Cardiac muscle cell (in vitro differentiated cells and primary cell): ENCODE data around the gene LPP. TPM values are rescaled to one million over a fixed set of nuclear protein-coding genes. Genes with fewer than 3 reads are reported as not detected.

ENCODE experiments used
- DNase-seq, 2 donors: peaks; one replicate each; pipeline versions ENCODE4 v3.0.0 to v3.0.0-alpha.2; 2010 to 2017; ENCODE audit warnings: low read depth in 1 of 2, low spot score in 1 of 2
- H3K27ac ChIP-seq: fragments of 200-600 bp; sonication (generic); 2 replicates; pipeline ENCODE4 v1.5.1; 2016
- H3K27me3 ChIP-seq: fragments of 200-600 bp; sonication (generic); 2 replicates; pipeline ENCODE4 v1.6.0; 2016; ENCODE audit warnings: control low read depth
- H3K36me3 ChIP-seq: fragments of 200-600 bp; sonication (generic); 2 replicates; pipeline ENCODE4 v1.5.1; 2016; ENCODE audit warnings: control low read depth
- H3K4me1 ChIP-seq: fragments of 200-600 bp; sonication (generic); 2 replicates; pipeline ENCODE4 v1.8.1; 2017; ENCODE audit warnings: low read depth, mild to moderate bottlenecking, mixed run types
- H3K4me3 ChIP-seq: fragments of 200-600 bp; sonication (generic); 2 replicates; pipeline ENCODE4 v1.5.1; 2016; ENCODE audit warnings: mild to moderate bottlenecking
- H3K9me3 ChIP-seq: fragments of 200-600 bp; sonication (generic); 2 replicates; pipeline ENCODE4 v1.5.1; 2017; ENCODE audit warnings: low read depth, mild to moderate bottlenecking, control low read depth
- polyA plus RNA-seq: library from polyadenylated mRNA; unstranded; fragments of >200 nt; fragmentation: Nextera tagmentation; extraction: Ambion mirVana; gene quantifications from 2 replicates; pipeline ENCODE4 v1.2.1, GENCODE V29; 2016
- total RNA-seq: library from RNA; depleted of rRNA; stranded (reverse); fragments of >200 nt; gene quantifications from 2 replicates; pipeline ENCODE4 v1.2.3, GENCODE V29; 2016
- TF ChIP-seq, protein P1 (sequence below): IDR thresholded peaks from 2 replicates; pipeline ENCODE4 v1.5.1; 2012; ENCODE audit warnings: low read depth, mild to moderate bottlenecking, low read length

Gene LPP
- total and polyA plus RNA-seq, 2 experiments from 2014 or later, result 21.4 to 45.2 TPM

DNA sequence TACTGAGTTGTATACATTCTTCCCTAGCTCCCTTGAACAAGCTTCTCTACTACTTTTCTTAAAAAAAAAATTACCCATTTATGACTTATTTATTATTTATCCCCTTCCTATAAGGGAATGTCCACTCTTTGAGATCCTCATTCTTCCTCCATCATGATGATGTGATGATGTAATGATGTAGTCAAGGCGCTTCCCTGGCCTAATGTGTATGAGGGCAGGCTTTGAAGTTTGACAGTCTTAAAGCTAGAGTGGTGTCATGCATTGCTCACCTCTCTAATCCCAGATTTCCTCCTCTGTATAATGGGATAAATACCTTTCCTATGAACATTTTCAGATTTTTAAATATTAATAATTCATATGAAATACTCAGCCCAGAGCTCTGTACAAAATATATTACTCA is 531.8 kb downstream of the LPP start:
- Histone ChIP-seq H3K4me1 (peaks cover 14% of the 10 kb centered on the region), H3K27ac (no peak overlapping the region), H3K4me3 (no peak overlapping the region), H3K27me3 (no peaks in the 10 kb centered on the region), H3K36me3 (no peaks in the 10 kb centered on the region), H3K9me3 (no peaks in the 10 kb centered on the region)
- TF ChIP-seq, protein P1, sequence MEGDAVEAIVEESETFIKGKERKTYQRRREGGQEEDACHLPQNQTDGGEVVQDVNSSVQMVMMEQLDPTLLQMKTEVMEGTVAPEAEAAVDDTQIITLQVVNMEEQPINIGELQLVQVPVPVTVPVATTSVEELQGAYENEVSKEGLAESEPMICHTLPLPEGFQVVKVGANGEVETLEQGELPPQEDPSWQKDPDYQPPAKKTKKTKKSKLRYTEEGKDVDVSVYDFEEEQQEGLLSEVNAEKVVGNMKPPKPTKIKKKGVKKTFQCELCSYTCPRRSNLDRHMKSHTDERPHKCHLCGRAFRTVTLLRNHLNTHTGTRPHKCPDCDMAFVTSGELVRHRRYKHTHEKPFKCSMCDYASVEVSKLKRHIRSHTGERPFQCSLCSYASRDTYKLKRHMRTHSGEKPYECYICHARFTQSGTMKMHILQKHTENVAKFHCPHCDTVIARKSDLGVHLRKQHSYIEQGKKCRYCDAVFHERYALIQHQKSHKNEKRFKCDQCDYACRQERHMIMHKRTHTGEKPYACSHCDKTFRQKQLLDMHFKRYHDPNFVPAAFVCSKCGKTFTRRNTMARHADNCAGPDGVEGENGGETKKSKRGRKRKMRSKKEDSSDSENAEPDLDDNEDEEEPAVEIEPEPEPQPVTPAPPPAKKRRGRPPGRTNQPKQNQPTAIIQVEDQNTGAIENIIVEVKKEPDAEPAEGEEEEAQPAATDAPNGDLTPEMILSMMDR, result no peak
- no peak for DNase-seq

DNA sequence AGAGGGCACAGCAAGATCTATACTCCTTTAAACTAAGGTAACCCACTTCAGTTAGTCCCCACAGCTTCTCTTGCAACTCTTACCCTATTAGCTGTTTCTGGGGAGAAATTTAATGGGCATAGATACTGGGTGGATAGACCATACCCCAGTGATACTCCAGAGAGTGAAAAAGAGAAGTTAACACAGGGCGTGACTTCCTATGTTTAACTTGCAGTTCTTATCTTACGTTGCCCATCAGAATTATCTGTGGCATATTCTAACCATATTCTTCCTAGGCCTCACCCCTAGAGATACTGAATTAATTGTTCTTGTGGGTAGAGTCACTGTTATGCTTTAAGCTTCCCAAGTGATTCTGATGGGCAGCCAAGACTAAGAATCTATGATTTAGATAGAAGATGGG is 532.4 kb downstream of the LPP start:
- TF ChIP-seq, protein P1, result no peak
- no peaks in the 10 kb centered on the region for H3K36me3 ChIP-seq
- no peak for DNase-seq
- no peaks in the 10 kb centered on the region for H3K27me3 ChIP-seq
- no peaks in the 10 kb centered on the region for H3K9me3 ChIP-seq
- peak overlapping the region; percentile 45 for H3K27ac ChIP-seq
- H3K4me3 ChIP-seq, result no peak overlapping the region
- H3K4me1 ChIP-seq, result peaks cover 14% of the 10 kb centered on the region

DNA sequence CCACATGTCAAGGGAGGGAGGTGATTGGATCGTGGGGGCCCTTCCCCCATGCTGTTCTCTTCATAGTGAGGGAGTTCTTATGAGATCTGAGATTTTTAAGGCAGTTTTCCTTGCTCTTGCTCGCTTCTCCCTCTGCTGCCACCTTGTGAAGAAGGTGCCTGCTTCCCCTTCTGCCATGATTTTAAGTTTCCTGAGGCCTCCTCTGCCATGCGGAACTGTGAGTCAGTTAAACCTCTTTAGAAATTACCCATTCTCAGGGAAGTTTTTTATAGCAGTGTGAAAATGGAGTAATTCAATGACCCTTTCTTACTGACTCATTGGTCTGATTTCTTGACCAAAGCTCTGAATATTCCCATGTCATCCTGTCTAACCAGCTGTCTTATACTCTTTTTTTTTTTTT is 533.4 kb downstream of the LPP start:
- TF ChIP-seq, protein P1, result peak; percentile 27
- H3K4me1 ChIP-seq, result peaks cover 14% of the 10 kb centered on the region
- H3K9me3 ChIP-seq, result no peaks in the 10 kb centered on the region
- no peaks in the 10 kb centered on the region for H3K27me3 ChIP-seq
- DNase-seq, result peak; percentile 3 to 49
- H3K27ac ChIP-seq, result peak overlapping the region; percentile 45
- no peaks in the 10 kb centered on the region for H3K36me3 ChIP-seq
- no peak overlapping the region for H3K4me3 ChIP-seq

DNA sequence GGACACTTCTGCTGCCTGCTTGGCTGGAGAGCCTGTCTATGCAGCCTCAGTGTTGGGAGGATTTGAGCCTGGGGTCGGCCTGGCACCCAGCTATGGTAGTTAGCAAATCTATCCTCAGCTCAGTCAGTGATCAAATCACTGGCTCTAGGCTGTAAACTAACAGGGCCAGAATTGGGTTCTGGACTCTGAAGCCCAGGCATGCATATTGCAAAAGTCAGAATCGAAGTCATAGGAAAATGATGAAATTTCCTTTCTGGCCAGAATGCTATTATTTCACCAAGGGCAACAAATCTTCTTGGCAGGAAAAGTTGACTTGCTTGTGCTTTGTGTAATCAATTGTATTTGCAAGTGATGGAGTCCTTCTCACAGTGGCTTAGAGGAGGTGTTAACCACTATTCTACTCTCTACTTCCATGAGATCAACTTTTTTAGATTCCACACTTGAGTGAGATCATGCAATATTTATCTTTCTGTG is 535.2 kb downstream of the LPP start:
- Histone ChIP-seq H3K9me3 (no peaks in the 10 kb centered on the region), H3K36me3 (no peaks in the 10 kb centered on the region), H3K27ac (no peak overlapping the region), H3K27me3 (no peaks in the 10 kb centered on the region), H3K4me1 (peaks cover 14% of the 10 kb centered on the region), H3K4me3 (no peak overlapping the region)
- DNase-seq, result peak in 1 of 2 donors; percentile 94
- TF ChIP-seq, protein P1, result no peak

DNA sequence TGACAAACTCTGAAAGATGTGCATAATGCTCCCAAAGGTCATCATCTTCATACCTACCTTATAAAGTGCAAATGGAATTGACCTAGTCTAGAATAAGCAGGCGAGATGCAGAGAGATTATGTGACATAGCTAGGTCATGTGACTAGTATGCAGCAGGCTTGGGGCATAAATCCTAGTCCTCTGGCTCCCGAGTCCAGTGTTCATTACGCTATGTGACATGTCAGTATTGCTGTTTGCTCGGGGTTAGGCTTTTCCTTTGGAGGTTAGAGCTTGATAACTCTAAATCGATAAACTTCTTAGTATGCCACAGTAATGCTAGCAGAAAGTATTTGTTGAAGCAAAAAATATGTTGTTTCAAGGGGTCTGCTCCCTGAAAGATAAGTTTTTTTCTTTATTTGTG is 536.1 kb downstream of the LPP start:
- Histone ChIP-seq H3K4me1 (peaks cover 14% of the 10 kb centered on the region), H3K9me3 (no peaks in the 10 kb centered on the region), H3K4me3 (no peak overlapping the region), H3K27me3 (no peaks in the 10 kb centered on the region), H3K36me3 (no peaks in the 10 kb centered on the region), H3K27ac (no peak overlapping the region)
- TF ChIP-seq, protein P1, result no peak
- no peak for DNase-seq

DNA sequence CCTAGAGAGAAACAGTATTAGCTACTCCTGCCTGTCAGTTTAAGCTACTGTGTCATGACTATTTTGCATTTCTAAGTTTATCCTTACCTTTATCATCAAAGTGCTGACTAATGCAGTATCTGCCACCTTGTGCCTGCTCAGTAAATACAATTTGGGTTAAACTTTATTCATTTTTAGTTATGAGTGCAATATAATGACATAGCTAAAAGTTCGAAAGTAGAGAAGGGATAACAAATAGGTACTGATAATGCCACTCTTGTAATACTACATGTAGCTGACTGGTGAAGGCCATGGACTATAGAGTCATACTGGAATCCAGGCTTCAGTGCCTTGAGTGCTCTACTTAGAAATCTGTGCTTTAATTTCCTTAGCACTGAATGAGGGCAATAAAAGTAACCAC is 537.0 kb downstream of the LPP start:
- Histone ChIP-seq H3K27ac (no peak overlapping the region), H3K4me1 (peaks cover 14% of the 10 kb centered on the region), H3K4me3 (no peak overlapping the region), H3K9me3 (no peaks in the 10 kb centered on the region), H3K36me3 (no peaks in the 10 kb centered on the region), H3K27me3 (no peaks in the 10 kb centered on the region)
- DNase-seq, result no peak
- TF ChIP-seq, protein P1, result no peak
